MG63 (cell line): ENCODE results near the gene KCP. TPM values are rescaled to one million over a fixed set of nuclear protein-coding genes. Genes with fewer than 3 reads are reported as not detected.
"Not testable (repeated sequence)": the region's sequence is repeated elsewhere in the genome, so short reads cannot be mapped to it uniquely, and the experiment has no call there.

Experiments used
- DNase-seq: peaks from one replicate; pipeline ENCODE4 v3.0.0-alpha.2; 2020
- H3K27me3 ChIP-seq: fragments of 250-450 bp; sonication (Bioruptor Pico); 2 replicates; pipeline ENCODE4 v1.5.1; 2020; ENCODE audit warnings: mild to moderate bottlenecking, moderate library complexity
- H3K36me3 ChIP-seq: fragments of 250-450 bp; sonication (Bioruptor Pico); 2 replicates; pipeline ENCODE4 v1.5.1; 2020; ENCODE audit warnings: mild to moderate bottlenecking, moderate library complexity
- H3K4me3 ChIP-seq: fragments of 250-450 bp; sonication (Bioruptor Pico); 2 replicates; pipeline ENCODE4 v1.5.1; 2020; ENCODE audit warnings: mild to moderate bottlenecking, moderate library complexity
- H3K9me3 ChIP-seq: fragments of 250-450 bp; sonication (Bioruptor Pico); 2 replicates; pipeline ENCODE4 v1.5.1; 2020; ENCODE audit warnings: mild to moderate bottlenecking, moderate library complexity
- total RNA-seq: library from RNA; depleted of rRNA; stranded (reverse); fragments of >200 nt; shearing (Covaris generic); gene quantifications from 2 replicates; pipeline ENCODE4 v1.2.3, GENCODE V29; 2014; ENCODE audit warnings: low replicate concordance

KCP gene
- total RNA-seq, 1 experiment from 2014 or later: not detected

DNA sequence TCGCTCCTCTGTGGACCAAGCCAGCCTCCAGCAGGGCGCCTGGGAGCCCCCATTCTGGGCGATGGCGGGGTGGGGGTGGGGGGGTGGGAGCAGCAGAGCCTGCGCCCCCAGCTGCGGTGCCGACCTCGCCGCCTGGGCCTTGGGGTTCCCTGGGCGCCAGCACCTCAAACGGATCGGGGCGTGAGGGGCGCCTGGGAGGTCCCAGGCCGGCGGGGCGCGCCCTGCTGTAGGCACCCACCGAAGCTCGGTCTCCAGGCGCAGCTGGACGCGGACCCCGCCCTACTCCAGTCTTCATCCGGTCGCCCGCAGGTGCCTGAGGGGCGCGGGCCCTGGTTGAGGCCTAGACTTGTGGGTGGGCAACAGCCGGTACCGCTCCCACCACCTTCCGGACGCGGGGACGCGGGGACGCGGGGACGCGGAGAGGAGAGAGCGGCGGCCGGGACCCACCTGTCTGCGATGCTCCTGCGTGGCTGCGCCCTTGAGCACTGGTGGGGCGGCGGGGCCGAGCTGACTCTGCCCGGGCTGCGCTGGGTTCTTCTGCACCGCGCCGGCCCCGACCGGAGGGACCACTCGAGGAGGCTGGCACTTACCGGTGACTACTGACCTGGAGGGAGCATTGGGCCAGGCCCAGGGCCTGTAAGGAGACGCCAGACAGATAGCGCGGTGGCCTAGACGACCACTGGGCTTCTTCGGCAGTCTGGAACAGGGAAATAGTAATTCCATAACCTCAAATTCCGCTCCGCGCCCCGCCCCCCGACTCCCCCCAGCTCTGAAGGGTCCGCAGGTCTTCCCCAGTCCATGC lies 5.5 kb upstream of the KCP start:
- no peak for DNase-seq
- no peaks in the 10 kb centered on the region for H3K9me3 ChIP-seq
- H3K36me3 ChIP-seq: no peaks in the 10 kb centered on the region
- H3K4me3 ChIP-seq: no peak overlapping the region
- H3K27me3 ChIP-seq: no peaks in the 10 kb centered on the region

DNA sequence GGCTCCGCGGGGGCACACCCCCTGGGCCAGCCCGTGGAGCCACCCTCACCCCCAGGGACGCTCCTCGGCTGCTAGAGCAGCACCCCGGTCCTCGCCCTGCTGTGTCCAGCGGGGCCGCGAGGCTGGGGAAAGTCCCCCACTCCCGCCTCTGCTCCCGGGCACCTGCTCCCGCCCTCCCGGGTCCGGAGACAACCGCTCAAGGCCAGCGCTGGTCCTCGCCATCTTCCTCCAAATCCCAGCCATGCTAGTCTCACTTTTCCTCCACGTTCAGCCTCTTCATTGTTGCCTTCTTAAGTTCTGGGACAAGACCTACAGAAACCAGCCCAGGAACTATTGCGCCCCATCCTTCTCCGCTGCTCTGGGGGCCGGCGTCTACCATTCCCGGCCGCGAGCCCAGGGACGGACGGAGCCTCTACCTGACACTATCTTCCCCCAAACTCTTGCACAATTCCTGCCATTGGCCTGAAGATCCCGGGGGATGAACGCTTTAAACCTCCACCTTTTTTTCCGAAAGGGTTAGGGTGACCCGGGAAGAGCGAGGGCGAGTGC lies 4.8 kb upstream of the KCP start:
- no peak for DNase-seq
- no peaks in the 10 kb centered on the region for H3K27me3 ChIP-seq
- H3K9me3 ChIP-seq: no peaks in the 10 kb centered on the region
- H3K36me3 ChIP-seq: no peaks in the 10 kb centered on the region
- H3K4me3 ChIP-seq: no peak overlapping the region

DNA sequence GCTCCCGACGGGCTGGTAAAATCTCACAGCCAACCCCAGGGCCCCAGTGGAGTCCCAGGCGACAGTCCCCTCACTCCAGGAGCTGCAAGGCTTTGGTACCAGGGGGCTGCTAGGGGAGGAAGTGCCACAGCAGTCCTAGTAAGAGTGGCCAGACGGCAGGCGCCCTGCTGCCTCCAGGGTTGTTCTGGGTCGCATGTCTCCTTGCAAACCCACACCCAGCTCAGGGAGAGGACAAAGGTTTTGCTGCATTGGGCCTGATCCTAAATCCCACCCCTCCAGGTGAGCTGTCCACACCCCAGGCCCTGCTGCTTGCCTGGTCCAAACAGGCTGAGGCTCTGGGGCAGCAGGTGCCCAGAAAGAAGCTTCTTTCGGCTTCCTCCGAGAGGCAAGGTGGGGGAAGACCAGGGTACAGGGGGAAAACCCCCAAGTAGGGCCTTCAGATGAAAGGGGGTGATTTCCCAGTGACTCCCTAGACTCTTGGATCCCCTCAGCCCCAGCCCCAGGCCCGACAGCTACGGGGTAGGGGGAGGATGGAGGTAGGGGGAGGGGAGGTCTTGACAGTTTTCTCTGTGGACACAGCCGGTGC lies 4.2 kb upstream of the KCP start:
- Histone ChIP-seq H3K36me3 (no peaks in the 10 kb centered on the region), H3K9me3 (no peaks in the 10 kb centered on the region), H3K27me3 (no peaks in the 10 kb centered on the region), H3K4me3 (no peak overlapping the region)
- DNase-seq: no peak

DNA sequence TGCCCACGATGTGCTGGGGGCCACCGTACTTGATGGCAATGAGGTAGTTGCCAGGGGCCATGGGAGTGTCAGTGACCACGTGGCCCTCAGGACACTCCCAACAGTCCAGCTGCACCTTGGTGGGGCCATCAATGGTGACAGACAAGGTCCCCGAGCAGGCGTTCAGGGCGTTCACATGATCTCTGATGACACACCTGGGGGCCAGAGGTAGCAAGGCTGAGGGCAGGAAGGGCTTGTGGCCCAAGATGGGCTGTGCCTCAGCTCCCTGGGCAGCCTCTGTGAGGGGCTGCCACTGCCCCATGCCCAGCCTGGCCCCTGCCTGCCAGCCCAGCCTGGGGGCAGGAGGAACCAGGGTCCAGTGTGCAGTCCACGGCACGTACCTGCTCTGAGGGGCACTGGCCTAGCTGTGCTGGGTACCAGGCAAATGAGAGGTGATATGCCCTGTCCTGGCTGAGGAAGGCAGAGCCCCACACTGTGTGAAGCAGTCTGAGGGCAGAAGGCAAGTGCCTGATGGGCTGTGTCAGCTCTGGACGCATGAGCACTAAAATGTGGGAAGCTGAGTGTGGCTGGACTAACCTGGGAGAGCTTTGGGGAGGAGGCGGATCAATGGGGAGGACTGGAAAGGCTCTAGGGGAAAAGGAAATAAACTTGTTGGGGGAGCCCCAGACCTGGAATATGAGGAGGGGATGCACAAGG lies 3.5 kb upstream of the KCP start:
- no peaks in the 10 kb centered on the region for H3K27me3 ChIP-seq
- no peaks in the 10 kb centered on the region for H3K36me3 ChIP-seq
- no peak overlapping the region for H3K4me3 ChIP-seq
- no peak for DNase-seq
- H3K9me3 ChIP-seq: no peaks in the 10 kb centered on the region

DNA sequence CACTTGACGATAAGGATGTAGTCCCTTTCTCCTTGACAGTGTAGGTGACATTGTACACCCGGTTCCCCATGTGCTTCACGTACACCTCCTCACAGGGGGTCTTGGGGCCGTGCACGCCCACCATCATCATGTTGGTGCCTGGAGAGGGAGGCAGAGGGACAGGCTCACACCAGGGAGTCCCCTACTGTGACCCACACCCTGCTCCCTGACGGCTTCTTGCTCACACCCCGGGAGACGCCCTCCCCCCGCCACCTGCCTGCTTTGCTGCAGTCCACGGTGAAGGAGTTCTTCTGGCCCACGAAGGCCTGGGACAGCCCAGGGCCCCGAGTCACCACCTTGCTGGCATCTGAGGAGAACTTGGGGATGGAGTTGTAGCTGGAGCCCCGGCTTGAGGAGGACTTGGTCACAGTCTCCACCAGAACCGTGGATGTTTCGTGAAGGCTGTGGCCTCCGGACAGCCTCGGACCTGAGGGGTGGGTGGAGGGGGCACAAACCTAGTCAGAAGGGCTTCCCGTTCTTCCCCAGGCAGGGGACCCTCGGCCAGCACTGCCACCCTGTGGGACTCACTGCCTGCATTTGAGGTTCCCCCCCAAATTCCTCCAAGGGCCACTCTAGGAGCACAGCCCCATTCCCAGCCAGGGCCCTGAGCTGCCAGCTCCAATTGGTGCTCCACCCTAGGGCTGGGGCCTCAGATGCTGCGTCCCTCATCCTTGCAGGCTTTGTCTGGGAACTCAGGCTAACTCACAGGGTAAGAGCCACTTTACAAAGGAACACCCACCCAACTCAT lies 2.4 kb upstream of the KCP start:
- DNase-seq, H3K9me3 ChIP-seq, H3K27me3 ChIP-seq: not testable (repeated sequence)

DNA sequence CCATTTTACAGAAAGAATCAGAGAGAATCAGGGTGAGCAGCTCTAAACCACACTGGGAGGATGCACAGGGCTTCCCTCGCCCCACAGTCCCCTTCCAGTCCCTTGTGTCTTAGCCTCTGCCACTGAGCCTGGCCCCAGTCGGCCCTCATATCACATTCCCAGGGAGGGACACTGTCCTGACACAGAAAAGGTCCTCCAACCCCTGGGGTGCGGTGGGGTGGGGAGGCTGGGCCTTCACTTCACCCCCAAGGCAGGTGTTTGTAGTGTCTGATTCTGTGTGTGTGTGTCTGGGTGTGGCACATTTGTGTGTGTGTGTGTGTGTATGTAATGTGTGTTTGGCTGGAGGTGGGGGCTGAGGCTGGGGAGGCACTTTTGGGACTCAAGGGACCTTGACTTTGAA lies 1.8 kb upstream of the KCP start:
- Histone ChIP-seq H3K4me3 (no peak overlapping the region), H3K9me3 (no peaks in the 10 kb centered on the region), H3K36me3 (no peaks in the 10 kb centered on the region), H3K27me3 (no peaks in the 10 kb centered on the region)
- no peak for DNase-seq

More for the DNA sequence above, 2.4 kb upstream of the KCP start:
- H3K36me3 ChIP-seq, H3K4me3 ChIP-seq: not testable (repeated sequence)

DNA sequence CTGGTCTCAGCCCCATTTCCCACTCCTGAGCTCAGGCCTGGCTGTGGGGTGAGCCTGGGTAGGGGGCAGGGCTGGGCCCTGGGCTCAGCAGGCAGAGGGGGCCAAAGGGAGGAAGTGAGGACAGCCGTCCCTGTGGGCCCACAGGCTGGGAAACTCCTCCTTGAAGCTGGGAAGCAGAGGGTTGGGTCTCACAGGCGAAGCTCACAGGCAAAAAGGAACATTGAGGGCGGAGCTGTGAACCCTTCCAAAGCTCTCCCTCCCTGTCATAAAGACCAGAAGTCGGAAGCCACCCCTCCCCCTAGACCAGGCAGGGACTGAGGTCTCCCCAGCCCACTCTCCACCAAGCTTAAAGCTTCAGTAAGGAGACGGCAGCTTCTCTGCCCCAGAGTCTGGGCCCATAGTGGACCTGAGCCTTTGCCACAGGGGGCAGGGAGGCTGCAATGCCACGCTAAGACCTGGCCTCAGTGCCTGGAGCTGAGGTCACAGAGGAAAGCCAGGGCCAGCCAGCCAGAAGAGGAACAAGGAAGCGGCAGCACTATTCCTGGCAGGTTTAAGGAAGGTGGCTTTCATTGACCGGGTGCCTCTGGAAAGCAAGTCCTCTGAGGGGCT lies 1.0 kb upstream of the KCP start:
- no peak for DNase-seq
- no peaks in the 10 kb centered on the region for H3K27me3 ChIP-seq
- H3K36me3 ChIP-seq: no peaks in the 10 kb centered on the region
- no peak overlapping the region for H3K4me3 ChIP-seq
- no peaks in the 10 kb centered on the region for H3K9me3 ChIP-seq

DNA sequence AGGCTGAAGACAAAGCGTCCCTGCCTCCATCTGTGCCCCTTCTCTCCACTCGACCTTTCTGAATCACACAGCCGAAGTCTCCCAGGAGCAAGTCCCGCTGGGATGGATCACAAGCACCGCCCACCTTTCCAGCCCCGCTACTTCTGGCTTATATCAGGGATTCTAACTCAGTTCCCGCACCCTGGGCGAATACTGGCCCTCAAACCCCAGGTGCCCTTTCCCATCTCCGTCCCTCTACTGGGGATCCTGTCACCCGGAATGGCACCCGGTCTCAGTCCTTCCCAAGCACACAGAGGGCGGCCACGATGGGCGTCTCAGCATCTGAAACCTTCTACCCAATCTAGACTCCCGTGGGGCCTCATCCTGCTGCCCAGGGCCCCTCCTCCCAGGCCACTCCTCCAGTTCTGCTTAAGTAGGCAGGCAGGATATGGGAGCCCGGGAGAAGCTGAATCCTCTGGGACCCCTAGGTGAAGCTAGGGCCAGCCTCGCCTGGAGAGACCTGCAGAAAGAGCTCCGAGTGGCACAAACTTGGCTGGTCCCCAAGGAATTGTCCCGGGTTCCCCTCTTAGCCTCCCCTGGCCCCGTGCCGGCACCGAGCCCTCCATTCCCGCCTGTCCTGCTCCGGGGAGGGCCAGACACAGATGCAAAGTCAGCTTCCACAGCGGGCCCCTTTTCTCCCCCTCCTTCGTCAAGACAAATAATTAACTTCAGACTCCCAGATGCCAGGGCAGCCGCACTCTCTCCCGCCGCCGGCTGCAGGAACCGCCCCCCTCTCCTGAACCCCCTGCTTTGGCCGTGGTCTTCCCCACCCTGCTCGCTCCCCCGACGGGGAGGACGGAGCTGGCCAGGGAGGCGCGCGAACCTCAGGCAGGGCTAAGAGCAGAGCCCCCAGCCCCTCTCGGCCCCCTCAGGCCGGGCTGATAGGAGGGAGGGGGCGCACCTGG lies 612 bp downstream of the KCP start:
- Histone ChIP-seq H3K9me3 (no peaks in the 10 kb centered on the region), H3K4me3 (no peak overlapping the region), H3K36me3 (no peaks in the 10 kb centered on the region), H3K27me3 (no peaks in the 10 kb centered on the region)
- no peak for DNase-seq

DNA sequence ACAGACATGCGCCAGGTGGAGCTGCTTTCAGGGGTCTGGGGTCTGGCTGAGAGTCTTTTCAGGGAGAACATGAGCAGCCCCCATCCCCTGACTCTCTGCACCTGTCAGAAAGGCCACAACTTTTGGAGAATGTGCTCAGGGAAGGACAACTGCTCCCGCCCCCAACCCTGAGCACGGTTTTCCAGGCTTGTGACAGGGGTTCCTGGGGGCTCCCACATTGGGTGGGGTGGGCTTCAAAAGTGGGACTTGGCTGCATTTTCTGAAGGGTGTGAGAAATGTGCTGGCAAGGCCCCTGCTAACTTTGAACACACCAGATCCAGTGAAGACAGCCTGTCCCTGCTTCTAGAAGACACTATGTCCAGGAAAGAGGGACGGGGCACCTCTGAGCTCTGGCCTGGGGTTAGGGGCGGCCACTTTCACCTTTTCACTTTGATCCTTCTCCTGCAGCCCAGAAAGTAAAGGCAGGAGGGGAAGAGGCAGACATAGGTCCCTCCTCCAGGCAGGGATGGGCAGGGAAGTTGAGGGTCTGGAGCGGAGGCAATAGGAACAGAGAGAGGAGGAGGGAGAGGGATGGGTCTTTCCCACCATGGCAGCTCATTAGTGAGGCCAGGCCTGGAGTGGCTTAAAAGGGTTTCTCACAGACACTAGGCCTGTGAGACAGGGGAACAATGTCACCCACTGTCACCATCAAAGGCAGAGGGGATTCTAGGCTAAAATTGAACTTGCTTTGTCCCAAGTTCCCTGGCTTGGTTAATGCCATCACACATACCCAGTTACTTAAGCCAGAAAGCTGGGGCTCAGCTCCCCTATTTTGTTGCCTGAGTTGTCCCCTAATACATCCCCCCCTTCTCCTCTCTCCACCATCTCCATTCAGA lies 1.5 kb downstream of the KCP start:
- no peak for DNase-seq
- Histone ChIP-seq H3K9me3 (no peaks in the 10 kb centered on the region), H3K36me3 (no peaks in the 10 kb centered on the region), H3K27me3 (no peaks in the 10 kb centered on the region), H3K4me3 (no peak overlapping the region)

DNA sequence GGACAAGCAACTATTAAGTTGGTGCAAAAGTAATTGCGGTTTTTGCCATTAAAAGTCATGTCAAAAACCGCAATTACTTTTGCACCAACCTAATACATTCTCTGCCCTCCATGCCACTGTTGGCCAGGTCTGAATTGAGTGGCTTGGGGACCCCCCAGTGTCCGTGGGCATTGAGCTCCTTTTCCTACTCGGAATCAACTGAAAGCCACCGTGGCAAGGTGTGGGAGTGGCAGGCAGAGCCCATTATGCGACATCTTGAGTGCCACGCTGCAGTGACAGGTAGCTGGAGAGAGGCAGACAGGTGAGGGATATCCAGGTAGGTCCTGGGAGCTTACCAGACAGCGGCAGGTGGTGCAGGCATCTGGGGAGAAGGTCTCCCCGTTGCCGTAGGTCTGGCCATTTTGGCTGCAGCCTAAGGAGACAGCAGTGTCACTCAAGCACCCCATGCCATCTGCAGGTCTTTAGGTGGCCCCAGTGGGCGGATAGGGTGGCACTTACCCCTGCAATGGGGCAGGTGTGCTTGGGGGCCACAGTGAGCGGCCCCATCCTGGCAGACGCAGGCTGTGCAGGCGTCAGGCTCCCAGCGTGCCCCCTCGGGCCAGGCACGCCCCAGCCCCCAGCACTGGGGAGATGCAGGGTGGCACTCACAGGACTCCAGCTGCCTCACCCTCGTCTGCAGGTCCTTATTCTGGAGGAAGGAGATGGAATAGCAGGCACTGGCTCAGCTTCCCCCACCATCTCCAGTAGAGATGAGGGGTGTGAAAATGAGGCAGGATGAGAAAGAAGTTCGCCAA lies 3.5 kb downstream of the KCP start:
- no peak overlapping the region for H3K4me3 ChIP-seq
- DNase-seq: no peak
- H3K27me3 ChIP-seq: no peaks in the 10 kb centered on the region
- no peaks in the 10 kb centered on the region for H3K9me3 ChIP-seq
- H3K36me3 ChIP-seq: no peaks in the 10 kb centered on the region

DNA sequence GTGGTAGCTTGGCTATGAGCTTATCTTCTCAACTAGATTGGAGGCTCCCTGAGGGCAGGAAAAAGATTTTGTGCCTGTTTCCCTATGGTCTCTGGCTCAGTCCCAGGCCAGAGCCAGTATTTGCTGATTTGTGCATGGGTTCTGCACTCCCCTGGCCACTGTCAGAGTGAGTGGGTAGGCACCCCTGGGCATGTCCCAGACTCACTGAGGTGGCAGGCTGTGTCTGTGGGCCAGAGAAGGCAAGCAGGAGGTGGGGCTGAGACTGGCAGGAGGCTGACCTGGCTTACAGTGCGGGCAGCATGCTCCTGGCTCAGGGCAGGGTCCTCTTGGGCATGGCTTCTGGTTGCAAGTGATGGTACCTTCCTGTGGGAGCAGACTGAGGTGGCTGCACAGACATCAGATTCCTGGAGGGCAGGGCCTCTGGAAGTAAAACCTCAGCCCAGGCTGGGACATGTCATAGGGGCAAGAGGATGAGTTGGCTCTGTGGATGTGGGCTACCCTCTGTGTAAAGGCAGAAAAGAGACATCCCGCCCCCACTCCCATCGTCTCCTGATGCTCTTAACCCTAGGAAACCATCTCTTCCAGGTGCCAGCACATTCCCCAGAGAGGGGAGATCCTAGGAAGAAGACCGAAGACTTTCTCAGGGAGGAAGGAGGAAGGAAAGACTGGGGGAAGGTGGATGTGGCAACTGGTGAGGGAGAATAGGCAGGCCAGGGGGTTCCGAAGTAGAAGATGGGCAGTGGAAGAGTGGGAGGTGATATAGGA lies 4.3 kb downstream of the KCP start:
- Histone ChIP-seq H3K27me3 (no peaks in the 10 kb centered on the region), H3K36me3 (no peaks in the 10 kb centered on the region), H3K4me3 (no peak overlapping the region), H3K9me3 (no peaks in the 10 kb centered on the region)
- no peak for DNase-seq

DNA sequence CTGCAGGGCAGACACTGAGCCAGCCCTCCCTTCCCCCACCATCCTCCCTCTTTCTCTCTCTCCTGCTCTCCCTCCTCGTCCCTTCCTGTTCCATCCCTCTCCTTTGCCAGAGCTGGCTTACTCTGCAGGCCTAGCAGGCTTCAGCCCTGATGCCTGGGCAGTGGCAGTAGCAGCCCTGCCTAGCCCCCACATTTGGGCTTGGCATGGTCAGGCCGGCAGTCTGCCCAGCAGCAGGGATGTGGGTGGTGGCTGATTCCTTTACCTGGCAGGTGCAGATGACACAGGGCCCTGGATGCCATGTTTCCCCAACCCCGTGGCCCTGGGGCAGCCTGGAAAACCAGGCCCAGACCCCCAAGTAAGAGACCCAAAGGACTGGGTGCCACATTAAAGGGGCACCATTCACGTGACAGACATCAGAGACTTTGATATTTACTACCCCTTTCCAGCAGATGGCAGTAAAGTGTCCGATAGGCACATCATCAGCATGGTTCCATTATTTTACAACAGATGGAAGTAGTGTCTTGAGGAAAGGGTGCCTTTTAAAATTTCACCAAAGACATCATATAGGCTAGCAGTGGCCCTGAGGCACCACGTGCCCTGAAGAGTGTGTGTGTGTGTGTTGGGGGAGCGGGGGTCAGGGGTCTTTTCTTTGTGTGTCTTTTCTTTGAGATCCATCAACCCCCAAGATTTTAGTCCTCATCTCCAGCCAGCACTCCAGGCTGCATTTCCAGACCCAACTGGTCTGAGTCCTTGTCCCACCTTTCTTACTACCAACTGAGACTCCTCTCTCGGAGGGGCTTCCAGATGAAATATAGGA lies 5.9 kb downstream of the KCP start:
- no peaks in the 10 kb centered on the region for H3K36me3 ChIP-seq
- no peaks in the 10 kb centered on the region for H3K9me3 ChIP-seq
- no peaks in the 10 kb centered on the region for H3K27me3 ChIP-seq
- no peak for DNase-seq
- H3K4me3 ChIP-seq: no peak overlapping the region
